Epithelial cell of alveolus of lung (primary cell): ENCODE measurements around the gene GPN1. TPM values are rescaled to one million over a fixed set of nuclear protein-coding genes. Genes with fewer than 3 reads are reported as not detected.

Experiments
- total RNA-seq: library from RNA; depleted of rRNA; stranded (reverse); fragments of >200 nt; gene quantifications from 2 replicates; pipeline ENCODE4 v1.2.1, GENCODE V29; 2015

GPN1 gene
- 20.7 and 32.3 TPM in 2 replicates for total RNA-seq

DNA sequence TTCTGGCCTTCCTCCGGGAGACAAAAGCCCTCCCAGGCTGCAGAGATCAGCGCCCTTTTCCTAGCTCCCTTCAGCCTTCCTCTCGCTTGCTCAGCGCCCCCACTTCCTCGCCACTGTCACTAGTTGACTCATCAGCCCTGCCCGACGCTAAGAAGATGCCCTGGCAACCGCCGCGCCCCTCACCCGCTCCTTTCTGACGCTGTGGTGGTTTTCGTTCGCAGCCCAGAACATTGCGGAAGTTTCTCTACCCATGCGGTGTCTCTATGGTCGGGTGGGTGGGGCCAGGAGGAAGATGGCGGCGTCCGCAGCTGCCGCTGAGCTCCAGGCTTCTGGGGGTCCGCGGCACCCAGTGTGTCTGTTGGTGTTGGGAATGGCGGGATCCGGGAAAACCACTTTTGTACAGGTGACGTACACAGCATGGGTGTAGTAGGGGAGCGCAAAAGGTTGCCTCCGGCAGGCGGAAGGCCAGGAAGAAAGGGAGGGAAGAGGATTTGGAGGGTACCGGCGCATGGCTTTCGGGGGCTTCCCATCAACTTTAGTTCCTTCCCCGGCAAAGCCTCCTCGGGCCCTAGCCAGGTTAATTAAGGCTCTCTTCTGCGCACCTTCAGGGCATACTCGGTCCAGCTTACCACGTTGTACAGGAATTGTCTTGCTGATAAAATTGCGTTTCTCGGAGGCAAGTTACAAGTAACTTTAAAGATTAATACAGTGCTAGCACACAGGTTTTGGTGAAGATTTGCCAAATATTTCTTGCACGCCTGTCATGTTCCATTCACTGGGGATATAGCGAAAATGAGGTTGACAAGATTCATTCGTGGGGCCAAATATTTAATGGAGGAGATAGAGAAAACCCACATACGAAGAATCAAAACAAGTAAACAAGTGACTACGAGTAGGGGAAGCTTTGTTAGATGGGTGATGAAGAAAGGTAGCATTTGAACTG is at the start of gene GPN1, which contains the start of gene CCDC121:
TSS of gene GPN1 (plus strand) at position 284 of the 943 bp plus-strand sequence. CDS start at position 293, 9 bp downstream.
TSS of gene CCDC121 (minus strand) at position 246 of the 943 bp plus-strand sequence. CDS start 1,213 bp downstream, outside the sequence.

DNA sequence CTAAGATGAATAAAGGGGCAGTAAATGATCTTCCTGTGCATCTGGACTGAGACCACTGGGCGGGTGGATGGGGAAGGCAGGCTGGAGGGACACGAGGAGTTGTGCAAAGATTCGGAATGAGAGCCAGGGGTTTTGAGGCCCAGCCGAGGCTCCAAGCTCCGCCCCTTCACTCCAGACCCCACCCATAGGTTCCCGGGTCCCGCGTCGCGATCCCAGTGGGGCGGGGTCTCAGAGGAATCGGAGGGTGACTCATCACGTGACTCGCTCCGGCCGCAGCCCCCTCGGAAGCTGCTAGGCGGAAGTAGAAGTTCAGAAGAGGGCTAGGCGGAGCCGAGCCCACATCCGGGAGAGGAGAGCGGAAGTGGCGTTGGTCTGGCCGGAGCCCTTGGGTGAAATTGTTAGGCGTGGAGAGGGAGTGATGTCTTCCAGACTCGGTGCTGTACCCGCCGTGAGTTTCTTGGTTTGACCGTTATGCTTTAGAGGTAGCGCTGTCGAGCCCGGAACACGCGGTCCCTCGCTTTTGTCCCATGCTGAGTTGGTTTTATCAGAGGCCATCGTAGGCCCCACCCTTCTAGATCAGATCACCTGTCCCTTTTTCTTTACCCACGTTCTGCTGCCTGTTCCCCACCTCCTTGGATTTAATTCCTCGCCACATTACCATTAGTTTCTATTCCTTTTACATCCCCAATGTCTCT is 46.0 kb upstream of the GPN1 start, which contains the start of gene ZNF512:
TSS of gene ZNF512 (plus strand) at position 348 of the 695 bp plus-strand sequence. CDS start at position 419, 71 bp downstream.

DNA sequence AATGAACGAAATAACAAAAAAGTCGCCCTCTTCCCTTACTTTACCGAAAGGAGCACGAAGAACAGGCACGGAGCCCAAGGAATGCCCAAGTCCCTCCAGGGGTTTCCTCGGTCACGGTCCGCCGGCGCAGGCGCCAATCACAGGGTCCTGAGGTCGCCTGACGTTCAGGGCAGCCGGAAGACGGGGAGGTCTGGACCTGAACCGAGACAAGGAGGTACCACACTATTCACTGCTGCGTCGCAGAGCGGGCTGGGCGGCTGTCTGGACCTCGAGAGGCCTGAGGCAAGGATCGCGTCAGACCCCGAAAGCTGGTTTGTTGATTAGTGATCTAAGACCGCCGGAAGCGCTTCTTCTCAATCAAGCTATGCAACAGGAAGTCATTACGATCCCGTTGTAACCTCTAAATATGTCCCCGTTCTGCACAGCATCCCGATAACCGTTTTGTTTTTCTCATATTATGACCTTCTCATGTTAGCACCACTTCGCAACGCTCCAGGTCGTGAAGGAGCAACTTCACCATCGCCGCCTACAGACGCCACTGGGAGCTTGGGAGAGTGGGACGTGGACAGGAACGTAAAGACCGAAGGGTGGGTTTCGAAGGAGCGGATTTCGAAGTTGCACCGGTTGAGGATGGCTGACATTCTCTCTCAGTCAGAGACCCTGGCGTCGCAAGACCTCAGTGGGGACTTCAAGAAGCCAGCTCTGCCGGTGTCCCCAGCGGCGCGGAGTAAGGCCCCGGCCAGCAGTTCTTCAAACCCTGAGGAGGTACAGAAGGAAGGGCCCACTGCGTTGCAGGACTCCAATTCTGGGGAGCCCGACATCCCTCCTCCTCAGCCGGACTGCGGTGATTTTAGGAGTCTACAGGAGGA is 34.7 kb downstream of the GPN1 start, which contains the start of the genes SLC4A1AP and SUPT7L:
TSS of gene SLC4A1AP (plus strand) at position 605 of the 869 bp plus-strand sequence. CDS start at position 631, 26 bp downstream.
TSS of gene SUPT7L (minus strand) at position 330 of the 869 bp plus-strand sequence. CDS start 1,422 bp downstream, outside the sequence.

Other genes with a start within 250 kb of the GPN1 start
- 5.9 and 6.7 TPM in 2 replicates for gene ZNF513, start 248.3 kb upstream of the GPN1 start, total RNA-seq
- 48.9 and 86.0 TPM in 2 replicates for gene PPM1G, start 219.5 kb upstream of the GPN1 start, total RNA-seq
- 67.0 and 109 TPM in 2 replicates for gene NRBP1, start 200.4 kb upstream of the GPN1 start, total RNA-seq
- gene KRTCAP3, start 186.7 kb upstream of the GPN1 start, total RNA-seq = 2.7 TPM in 1 of 2 replicates, not detected in the other
- 15.3 and 17.5 TPM in 2 replicates for gene IFT172, start 139.3 kb upstream of the GPN1 start, total RNA-seq
- 10.4 and 20.9 TPM in 2 replicates for gene FNDC4, start 133.8 kb upstream of the GPN1 start, total RNA-seq
- gene GCKR, start 132.2 kb upstream of the GPN1 start, total RNA-seq = 0.24 and 0.39 TPM in 2 replicates
- 18.0 and 27.9 TPM in 2 replicates for gene ZNF512, start 46.0 kb upstream of the GPN1 start, total RNA-seq
- 0.40 and 1.8 TPM in 2 replicates for gene CCDC121, start within 50 bp of the GPN1 start, total RNA-seq
- gene SUPT7L, start 34.6 kb downstream of the GPN1 start, total RNA-seq = 16.0 and 25.4 TPM in 2 replicates
- 18.1 and 22.4 TPM in 2 replicates for gene SLC4A1AP, start 34.8 kb downstream of the GPN1 start, total RNA-seq
- 115 and 118 TPM in 2 replicates for gene MRPL33, start 142.7 kb downstream of the GPN1 start, total RNA-seq